Loucy (cell line): ENCODE data around the gene CEP170.

ENCODE experiments used
- CTCF ChIP-seq: fragments of 200-600 bp; sonication (generic); conservative IDR thresholded peaks from 2 replicates; pipeline ENCODE4 v1.5.1; 2014; ENCODE audit warnings: mild to moderate bottlenecking, antibody characterized with exemption, low read length
- EZH2phosphoT487 ChIP-seq: fragments of 200-600 bp; IDR thresholded peaks from 2 replicates; pipeline ENCODE4 v1.6.1; 2018; ENCODE audit warnings: antibody characterized with exemption, mild to moderate bottlenecking, moderate library complexity, borderline replicate concordance

- TF ChIP-seq EZH2phosphoT487: no peak
- no peak for TF ChIP-seq CTCF
Observed at GRCh38 chr1:243256590-243256989, 1.5 kb upstream of the CEP170 start.
